HG02571 (cell line): Measurements from ENCODE around the gene CAMKV.
"Not testable (repeated sequence)": the region's sequence is repeated elsewhere in the genome, so short reads cannot be mapped to it uniquely, and the experiment has no call there.

ENCODE experiments used
- ATAC-seq: cut with Tn5 transposase; IDR thresholded peaks from one replicate; pipeline ENCODE4 v1.9.1; 2021; ENCODE audit warnings: mild to moderate bottlenecking, moderate library complexity; ENCODE audit not compliant: unreplicated experiment

Gene CAMKV, protein sequence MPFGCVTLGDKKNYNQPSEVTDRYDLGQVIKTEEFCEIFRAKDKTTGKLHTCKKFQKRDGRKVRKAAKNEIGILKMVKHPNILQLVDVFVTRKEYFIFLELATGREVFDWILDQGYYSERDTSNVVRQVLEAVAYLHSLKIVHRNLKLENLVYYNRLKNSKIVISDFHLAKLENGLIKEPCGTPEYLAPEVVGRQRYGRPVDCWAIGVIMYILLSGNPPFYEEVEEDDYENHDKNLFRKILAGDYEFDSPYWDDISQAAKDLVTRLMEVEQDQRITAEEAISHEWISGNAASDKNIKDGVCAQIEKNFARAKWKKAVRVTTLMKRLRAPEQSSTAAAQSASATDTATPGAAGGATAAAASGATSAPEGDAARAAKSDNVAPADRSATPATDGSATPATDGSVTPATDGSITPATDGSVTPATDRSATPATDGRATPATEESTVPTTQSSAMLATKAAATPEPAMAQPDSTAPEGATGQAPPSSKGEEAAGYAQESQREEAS

DNA sequence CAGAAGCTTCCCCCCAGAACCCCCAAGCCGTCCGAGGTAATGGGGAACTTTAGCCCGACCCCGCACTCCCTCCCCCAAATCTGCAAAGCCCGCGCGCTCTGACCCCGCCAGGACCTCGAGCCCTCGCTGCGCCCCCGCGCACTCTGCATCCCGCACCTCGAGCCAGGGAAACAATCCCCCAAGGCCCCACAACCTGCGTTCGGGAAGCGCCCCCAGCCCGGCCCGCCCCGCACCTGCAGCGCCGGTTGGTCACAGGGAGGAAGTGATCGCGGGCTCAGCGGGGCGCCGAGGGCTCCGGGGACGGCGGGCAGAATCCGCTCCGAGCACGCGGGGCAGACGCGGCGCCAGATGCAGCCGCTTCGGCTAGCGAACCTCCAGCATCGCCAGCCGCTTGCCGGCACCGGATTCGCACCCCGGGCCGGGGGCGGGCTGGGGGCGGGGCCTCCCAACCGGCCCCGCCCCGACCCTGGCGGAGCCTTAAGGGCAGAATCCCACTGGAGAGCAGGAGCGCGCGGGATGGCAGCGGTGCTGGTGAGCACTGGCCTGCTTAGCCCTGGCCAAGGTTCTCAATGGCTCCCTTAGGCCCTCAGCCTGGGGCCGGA is at the start of gene CAMKV:
CAMKV (minus strand) TSS at position 382 of the 602 bp plus-strand sequence. CDS start 7,518 bp downstream, outside the sequence.
- ATAC-seq = no peak

DNA sequence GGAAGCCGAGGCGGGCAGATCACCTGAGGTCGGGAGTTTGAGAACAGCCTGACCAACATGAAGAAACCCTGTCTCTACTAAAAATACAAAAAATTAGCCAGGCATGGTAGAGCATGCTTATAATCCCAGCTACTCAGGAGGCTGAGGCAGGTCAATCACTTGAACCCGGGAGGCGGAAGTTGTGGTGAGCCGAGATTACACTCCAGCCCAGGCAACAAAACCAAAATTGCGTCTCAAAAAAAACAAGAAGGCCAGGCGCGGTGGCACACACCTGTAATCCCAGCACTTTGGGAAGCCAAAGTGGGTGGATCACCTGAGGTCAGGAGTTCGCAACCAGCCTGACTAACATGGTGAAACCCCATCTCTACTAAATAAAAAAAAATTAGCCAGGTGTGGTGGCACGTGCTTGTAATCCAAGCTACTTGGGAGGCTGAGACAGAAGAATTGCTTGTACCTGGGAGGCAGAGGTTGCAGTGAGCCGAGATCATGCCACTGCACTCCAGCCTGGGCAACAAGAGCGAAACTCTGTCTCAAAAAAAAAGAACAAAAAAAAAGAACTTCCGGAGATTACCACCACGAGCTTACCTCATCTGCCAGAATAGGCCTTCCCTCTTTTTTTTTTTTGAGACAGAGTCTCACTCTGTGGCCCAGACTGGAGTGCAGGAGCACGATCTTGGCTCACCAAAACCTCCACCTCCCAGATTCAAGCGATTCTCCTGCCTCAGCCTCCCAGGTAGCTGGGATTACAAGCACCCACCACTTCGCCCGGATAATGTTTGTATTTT is 48.3 kb upstream of the CAMKV start:
- not testable (repeated sequence) for ATAC-seq

DNA sequence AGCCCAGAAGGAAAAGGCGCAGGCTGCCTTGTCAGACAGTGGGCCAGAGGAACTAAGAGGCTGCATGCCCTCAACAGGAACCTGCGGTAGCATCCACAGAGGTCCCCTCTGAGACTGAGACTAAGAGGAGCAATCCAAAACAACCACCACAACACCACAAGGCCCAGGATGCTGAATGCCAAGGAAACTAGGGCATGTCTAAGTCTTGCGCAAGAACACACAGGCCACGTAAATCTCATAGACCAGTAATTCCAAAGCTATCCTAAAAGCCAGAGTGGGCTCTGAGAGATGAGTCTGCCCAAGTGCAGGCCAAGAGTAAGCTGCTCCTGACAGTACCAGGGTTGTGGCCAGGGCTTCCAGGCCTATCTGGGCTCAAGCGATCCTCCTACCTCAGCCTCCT is 47.0 kb upstream of the CAMKV start:
- no peak for ATAC-seq

DNA sequence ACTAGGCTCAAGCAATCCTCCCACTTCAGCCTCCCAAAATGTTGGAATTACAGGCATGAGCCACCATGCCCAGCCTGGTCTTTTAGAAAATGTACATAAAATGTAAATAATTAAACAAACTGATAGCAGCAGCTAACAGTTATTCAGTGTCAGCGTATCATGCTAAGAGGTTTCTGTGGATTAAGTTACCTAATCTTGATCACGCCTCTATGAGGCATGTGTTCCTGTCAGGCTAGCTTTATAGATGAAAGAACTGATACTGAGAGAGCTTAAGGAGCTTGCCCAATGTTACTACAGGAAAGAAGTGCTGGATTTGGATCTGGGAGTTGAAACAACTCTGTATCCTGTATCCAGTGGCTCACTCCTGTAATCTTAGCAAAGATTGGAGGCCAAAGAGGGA is 45.2 kb upstream of the CAMKV start:
- ATAC-seq = no peak

DNA sequence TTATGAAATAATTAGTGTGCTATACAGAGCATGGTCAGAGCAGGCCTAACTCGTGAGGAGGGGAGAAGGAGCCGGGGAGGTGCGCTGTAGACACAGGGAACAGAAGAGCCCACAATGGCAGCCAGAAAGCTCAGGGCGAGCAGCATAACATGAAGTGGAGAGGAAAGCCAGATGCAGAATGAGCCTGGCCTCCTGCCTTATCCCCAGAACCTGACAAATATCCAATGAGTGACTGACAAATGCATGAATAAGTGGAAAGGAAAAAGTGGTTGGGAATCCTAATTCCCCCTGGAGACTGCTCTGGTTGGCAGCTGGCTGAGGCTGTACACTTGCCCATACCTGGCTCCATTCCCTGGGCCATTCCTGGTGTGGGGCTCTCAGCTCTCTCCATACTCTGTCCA is 43.2 kb upstream of the CAMKV start:
- ATAC-seq = no peak

DNA sequence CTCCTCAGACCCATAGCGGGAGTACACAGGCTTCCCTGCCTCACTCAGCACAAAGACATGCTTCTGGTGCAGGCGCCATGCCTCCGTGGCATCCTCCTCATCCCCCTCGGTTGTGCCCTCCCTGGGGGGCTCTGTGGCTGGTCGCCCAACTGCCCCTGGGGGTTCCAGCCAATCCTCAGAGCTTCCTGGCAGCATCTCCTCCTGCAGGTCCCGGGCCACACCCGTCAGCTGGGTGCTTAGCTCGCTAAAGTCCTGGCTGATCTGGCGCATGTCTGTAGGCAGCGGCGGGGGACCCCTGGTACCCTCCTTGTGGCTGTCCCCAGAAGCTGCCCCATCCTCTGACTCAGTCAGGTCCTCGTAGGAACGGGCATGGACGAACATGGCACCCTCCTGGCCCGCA is 41.9 kb upstream of the CAMKV start:
- no peak for ATAC-seq

DNA sequence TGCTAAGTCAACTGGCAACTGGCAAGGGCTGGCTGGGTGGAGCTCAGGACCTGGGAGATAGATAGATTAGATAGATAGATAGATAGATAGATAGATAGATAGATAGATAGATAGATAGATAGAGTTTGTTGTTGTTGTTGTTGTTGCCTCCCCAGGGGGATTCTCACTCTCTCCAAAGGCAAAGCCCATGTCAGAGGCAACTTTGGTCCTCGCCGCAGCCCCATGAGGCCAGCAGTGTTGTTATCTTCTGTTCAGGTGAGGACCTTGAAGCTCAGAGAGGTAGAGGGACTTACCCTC is 41.4 kb upstream of the CAMKV start:
- ATAC-seq = no peak

DNA sequence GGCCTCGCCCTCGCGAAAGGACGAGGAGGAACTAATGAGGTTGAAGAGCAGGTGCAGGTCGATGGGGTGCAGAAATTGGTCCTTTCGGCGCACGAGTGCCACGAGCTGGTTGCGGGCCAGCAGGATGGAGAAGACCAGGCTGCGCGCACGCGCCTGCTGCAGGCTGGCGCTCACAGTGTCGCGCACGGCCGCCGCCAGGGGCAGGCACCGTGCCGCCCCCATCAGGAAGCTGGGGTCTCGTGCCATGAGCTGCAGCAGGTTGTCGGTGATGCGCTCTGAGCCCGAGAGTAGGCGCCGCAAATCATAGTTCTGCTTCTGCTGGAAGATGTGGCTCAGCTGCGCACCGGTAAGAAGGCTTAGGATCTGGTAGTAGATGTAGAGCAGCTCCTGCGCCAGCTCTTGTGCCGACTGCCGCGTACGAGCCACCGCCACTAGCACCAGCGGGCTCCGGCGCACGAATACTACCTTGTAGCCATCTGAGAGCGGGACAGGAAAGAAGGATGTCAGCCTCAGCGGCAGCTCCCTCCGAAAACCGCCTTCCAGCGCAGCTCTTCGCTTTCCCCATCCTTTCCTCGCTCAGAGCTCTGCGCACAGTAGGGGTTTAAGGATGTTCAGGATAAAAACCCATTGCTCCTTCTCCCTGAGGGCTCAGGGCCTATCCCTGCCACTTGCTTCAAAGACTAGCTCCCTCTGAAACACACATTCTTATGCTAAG is 40.9 kb upstream of the CAMKV start:
- no peak for ATAC-seq

DNA sequence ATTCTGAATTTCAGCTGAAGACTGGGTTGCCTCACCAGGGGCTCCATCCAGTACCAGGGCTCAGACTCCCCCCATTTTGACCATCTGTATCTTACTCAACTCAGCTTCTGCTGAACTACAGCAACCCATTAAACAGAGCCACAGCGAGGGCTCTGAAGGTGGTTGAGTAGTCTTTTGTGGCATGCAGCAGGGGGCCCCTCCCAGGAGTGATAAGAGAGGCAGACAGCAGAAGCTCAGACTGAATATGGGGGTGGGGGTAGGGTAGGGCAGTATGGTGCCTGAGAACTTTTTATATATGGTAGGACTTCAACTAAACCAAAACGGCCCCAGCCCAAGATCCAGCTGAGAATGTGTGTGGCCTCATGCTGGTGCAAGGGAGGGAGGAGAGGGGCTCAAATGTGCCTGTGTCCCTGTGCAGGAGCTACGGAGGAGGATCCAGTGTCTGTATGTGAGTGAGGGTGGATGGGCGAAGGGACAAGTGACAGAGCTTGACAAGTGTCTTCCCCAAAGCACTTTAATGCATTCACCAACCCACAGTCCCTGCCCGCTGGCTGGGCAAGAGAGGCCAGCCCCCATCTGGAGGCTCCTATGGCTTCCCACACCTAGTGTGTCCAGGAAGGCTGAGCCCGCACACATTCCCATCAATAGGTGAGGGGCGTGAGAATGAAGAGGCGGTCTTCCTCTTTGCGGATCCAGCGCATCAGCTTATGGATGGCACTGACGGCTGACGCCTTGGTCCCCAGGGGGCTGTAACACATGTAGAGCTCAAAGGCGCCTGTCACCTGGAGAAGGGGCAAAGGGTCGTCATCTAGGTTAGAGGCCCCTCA is 38.9 kb upstream of the CAMKV start:
- no peak for ATAC-seq

DNA sequence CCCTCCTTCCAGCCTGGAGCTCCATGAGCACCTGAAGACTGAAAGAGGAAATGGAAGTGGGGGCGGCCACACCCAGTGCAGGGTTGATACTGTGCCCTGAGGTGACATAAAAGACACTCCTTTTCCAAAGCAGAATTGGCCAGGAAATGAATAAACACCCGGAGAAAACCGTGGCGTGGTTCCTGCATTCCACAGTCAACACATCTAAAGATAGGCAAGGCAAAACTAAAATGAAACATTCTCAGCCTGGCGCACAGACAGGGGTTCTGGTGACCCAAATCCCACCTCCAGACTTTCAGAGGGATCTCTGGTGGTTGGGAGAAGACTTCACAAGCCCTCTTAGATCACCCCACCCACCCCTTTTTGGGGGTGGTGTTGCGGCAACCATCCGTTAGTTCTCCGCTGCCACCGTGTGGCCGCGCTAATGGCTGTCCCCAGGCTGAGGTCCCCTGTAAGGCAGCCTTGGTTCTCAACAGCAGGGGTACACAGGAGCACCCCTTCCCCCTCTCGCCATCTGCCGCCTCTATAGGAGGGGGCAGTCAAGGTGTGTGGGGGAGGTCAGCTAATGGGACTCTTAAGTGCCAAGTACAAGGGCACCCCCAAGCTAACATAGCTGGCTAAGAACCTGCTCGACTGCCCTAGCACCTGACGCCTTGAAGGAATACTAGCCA is 36.5 kb upstream of the CAMKV start:
- no peak for ATAC-seq

DNA sequence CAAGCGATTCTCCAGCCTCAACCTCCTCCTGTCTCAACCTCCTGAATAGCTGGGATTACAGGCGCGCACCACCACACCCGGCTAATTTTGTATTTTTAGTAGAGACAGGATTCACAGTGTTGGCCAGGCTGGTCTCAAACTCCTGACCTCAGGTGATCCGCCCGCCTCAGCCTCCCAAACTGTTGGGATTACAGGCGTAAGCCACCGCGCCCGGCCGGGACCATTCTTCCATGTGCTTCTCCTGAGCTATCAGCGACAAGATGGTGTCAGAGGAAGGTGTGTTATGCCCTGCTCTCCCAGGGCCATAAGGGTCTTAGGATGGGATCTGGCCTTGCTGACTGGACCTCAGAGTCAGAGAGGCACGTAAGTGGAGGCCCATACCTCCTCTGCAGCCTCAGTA is 34.7 kb upstream of the CAMKV start:
- ATAC-seq = not testable (repeated sequence)

DNA sequence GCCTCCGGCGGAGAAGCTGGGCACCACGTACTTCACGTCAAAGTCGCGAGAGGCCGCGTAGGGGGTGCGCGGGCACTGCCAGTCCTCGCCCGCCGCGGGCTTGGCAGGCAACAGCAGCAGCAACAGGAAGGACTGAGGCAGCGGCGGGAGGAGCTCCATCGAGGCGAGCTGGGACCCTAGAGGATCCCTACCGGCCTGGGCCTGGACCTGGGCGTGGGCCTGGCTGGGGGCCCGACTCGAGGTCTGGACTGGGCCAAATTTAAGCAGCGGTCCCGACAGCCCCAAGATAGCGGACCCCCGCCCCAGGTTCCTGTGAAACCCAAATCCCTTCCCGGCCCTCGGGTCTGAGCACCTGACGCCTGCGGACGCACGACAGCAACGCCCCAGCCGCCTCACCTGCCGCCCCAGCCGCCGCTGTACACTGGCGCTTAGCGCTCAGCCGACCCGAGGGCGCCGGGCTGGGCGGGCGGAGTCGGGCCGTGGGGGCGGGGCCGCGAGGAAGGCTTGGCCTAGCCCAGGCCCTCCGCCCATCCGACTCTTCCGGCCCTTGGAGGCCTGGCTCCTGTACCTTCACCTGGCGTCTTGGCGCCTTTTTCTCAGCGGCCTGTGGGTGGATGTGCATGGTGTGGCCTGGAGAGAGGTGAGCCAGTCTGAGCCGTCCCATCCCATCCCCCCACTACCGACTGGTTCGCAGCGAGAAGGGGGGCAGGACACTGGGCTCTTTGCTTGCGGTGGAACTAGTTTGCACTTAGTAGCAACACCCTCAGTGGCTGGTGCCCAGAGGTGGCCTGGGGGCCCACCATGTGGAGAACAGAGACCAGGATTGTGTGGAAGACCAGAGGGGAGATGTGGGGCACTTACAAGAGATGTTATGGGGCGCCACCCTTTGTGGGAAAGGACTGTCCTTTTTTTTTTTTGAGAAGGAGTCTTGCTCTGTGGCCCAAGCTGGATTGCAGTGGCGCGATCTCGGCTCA is 34.0 kb upstream of the CAMKV start, which contains the start of gene MST1R:
MST1R (minus strand) TSS at position 423 of the 974 bp plus-strand sequence; CDS start at position 159, 264 bp downstream.
- ATAC-seq = peak; percentile 65

DNA sequence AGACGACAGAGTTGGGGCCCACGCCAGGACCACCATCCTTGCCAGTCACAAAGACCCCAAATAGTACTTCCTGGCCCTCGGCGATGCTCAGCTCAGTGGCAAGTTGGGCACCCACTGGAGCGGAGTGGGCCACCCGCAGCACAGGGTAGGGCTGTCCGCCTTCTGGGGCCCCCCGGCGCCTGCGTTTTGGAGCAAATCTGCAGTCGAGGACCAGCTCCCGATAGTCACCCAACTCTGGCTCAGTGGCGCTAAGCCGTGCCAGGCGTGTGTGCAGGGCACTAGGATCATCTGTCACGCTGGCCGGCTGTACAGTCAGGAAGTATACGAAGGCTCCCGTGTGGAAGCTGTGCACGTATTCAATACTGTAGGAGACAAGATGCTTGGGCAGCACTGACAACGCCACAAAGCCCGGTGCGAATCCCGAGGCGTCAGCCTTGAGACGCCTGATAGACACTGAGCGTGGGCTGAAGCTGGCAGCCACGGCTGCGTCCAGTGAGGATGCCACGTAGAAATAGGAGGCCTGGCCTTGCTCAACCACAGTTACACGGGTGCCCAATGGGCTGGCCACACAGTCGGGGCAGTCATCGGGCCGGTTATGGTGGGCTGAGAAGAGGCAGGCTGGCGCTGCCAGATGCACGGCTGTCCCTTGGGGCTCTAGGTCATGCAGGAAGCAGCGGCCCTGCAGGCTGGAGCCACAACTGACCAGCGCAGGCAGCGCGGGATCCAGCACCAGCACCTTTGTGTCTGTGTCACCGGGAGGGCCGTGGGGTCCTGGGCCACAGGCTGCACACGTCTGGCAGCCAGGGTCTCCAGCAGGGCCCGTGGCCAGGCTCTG is 33.0 kb upstream of the CAMKV start:
- no peak for ATAC-seq

DNA sequence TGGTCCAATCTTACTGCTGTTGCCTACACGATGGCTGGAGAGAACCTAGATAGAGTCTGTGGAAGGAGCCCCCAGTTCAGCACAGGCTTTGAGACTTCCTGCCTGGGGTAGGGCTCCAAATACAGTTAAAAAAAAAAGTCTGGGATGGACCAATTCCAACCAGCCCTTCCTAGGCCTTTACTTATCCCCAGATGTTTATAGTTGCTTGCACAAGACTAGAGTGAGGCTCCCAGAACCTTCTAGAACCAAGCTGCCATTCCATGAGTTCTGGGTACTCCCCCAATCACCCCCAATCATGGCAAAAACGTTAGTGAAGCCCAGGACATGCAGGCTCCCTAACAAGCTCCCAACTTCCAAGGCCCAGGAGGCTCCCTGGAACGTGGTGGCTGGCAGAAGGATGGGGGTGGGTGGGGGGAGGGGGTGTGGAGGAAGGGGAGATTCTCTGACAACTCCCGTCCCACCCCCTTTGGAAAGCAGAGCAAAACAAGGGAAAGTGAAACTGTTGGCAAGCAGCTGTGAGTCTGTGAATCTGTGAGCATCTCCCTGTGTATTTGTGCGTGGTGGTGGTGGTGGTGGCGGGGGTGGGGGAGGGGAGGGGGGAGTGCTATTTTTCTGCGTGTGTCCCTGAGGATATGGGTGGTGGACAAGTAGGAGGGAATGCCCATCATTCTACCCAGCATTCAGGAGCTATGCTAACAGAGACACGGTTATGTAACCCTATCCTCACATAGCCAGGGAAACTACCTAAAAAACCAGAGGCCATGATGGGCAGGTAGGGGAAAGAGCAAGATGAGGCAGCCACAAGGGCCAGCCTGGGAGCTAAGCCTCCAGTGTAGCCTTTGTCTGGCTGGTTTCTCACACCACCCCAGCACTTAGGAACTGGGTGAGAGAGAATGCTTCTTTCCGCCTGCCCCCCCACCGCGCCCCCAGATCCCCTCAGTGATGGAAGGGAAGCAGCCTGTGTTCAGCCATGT is 31.9 kb upstream of the CAMKV start:
- no peak for ATAC-seq

DNA sequence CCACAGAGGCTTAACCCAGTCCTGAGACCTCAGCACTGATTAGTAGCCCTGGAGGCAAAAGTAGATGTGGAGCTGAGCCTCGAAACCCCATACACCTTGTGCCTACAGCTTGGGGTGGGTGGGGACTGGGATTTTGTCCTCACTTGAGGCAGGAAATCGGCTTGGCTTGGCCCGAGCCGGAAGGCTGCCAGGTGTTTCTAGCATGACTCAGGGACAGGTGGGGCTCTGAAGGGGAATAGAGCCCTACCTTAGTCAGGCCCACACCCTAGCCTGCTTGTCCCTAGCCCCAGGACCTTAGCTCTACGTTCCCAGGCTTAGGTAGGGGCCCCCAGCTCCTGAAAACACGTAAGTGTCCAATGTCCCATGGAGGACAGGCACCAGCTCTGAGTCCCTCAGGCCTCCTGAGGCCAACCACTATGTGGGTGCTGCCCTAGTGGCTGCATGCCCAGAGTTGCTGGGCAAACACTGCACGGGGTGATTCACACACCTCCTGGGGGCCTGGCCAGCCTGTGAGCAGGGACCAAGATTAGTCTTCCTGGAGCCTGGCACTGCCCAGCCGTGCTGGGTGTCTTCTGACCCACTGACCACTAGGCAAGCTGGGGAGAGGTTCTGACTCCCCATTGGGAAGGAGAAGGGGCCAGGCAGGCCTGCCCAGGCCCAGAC is 30.9 kb upstream of the CAMKV start:
- ATAC-seq = no peak

DNA sequence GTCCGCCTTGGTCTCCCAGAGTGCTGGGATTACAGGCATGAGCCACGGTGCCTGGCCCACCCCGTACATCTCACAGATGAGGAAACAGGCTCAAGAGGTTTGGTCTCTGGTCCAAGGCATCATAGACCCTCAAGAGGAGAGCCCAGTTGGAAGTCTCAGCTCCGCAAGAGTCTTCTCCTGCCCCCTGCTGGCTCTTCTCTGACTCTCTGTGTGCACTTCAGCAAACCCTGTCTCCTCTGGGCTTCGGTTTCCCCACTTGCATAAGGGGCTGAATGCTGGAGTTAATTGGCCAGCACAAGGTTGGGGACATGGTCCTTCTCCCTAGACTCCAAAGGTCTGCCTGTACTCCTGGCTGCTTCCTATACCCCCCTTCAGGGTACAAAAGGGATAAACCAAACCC is 30.1 kb upstream of the CAMKV start:
- ATAC-seq = no peak
